Measurements from ENCODE around the gene SERPINE3.

The SERPINE3 gene

DNA sequence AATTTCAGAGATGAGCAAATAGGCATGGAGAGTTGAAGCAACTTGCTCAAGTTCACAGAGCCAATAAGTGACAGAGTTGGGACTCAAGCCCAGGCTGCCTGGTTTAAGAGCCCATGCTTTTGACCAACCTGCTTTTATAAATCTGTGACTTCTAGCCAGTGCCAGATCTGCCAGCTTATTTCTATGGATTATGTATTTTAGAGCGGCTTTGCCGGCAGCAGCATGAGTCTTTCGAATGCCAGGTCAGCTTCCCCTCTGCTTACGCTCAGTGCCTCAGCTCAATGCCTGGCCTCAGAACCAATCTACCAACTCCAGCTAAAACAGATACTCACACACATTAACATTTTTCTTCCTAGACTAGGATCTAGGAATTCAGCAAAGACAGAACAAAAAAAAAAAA lies 2.3 kb downstream of the SERPINE3 start:
- TF ChIP-seq CSDC2 (CRISPR knock-in tag; IDR thresholded peaks at IDR 0.05) (no peak), ESRRG (CRISPR knock-in tag; IDR thresholded peaks at IDR 0.05) (no peak), GLIS3 (CRISPR knock-in tag; IDR thresholded peaks at IDR 0.05) (no peak), CREB5 (CRISPR knock-in tag; IDR thresholded peaks at IDR 0.05; ENCODE audit: low read depth) (no peak), ZC3H10 (CRISPR knock-in tag; IDR thresholded peaks at IDR 0.05) (no peak), BACH2 (CRISPR knock-in tag; IDR thresholded peaks at IDR 0.05; ENCODE audit: borderline replicate concordance) (no peak), ZNF70 (CRISPR knock-in tag; IDR thresholded peaks at IDR 0.05) (no peak), ZNF8 (CRISPR knock-in tag; IDR thresholded peaks at IDR 0.05) (no peak), ISL1 (CRISPR knock-in tag; IDR thresholded peaks at IDR 0.05) (no peak), TCF4 (CRISPR knock-in tag; IDR thresholded peaks at IDR 0.05; ENCODE audit: borderline replicate concordance) (no peak), PPARA (CRISPR knock-in tag; IDR thresholded peaks at IDR 0.05; ENCODE audit: borderline replicate concordance) (no peak)
- TF ChIP-seq, protein P1, sequence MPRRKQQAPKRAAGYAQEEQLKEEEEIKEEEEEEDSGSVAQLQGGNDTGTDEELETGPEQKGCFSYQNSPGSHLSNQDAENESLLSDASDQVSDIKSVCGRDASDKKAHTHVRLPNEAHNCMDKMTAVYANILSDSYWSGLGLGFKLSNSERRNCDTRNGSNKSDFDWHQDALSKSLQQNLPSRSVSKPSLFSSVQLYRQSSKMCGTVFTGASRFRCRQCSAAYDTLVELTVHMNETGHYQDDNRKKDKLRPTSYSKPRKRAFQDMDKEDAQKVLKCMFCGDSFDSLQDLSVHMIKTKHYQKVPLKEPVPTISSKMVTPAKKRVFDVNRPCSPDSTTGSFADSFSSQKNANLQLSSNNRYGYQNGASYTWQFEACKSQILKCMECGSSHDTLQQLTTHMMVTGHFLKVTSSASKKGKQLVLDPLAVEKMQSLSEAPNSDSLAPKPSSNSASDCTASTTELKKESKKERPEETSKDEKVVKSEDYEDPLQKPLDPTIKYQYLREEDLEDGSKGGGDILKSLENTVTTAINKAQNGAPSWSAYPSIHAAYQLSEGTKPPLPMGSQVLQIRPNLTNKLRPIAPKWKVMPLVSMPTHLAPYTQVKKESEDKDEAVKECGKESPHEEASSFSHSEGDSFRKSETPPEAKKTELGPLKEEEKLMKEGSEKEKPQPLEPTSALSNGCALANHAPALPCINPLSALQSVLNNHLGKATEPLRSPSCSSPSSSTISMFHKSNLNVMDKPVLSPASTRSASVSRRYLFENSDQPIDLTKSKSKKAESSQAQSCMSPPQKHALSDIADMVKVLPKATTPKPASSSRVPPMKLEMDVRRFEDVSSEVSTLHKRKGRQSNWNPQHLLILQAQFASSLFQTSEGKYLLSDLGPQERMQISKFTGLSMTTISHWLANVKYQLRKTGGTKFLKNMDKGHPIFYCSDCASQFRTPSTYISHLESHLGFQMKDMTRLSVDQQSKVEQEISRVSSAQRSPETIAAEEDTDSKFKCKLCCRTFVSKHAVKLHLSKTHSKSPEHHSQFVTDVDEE (CRISPR knock-in tag; IDR thresholded peaks at IDR 0.05), result no peak
- TF ChIP-seq, protein P2, sequence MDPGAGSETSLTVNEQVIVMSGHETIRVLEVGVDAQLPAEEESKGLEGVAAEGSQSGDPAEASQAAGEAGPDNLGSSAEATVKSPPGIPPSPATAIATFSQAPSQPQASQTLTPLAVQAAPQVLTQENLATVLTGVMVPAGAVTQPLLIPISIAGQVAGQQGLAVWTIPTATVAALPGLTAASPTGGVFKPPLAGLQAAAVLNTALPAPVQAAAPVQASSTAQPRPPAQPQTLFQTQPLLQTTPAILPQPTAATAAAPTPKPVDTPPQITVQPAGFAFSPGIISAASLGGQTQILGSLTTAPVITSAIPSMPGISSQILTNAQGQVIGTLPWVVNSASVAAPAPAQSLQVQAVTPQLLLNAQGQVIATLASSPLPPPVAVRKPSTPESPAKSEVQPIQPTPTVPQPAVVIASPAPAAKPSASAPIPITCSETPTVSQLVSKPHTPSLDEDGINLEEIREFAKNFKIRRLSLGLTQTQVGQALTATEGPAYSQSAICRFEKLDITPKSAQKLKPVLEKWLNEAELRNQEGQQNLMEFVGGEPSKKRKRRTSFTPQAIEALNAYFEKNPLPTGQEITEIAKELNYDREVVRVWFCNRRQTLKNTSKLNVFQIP (CRISPR knock-in tag; IDR thresholded peaks at IDR 0.05; ENCODE audit: borderline replicate concordance, low read depth), result no peak
- ATAC-seq, result no peak

DNA sequence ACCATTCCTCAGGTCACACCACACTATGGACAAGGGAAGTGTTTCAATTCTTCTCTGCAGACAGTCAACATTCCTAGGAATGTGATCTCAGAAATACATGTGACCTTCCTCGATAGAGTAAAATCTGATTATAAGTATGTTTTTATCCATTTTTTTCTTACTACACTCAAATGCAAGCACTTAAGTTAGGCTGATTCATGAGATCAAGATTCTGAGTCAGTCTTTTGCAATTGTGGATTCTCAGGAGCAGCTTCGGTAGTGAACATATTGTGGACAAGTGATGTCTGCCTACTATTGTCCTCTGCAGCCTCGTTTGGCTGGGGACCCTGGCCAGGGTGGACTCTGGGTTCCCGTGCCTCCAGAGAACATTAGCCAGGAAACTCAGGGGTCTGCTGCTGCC lies 3.2 kb downstream of the SERPINE3 start:
- ATAC-seq, result peak; percentile 65
- TF ChIP-seq, protein P2 (CRISPR knock-in tag; IDR thresholded peaks at IDR 0.05; ENCODE audit: borderline replicate concordance, low read depth), result no peak
- TF ChIP-seq ISL1 (CRISPR knock-in tag; IDR thresholded peaks at IDR 0.05) (peak; percentile 76), CSDC2 (CRISPR knock-in tag; IDR thresholded peaks at IDR 0.05) (no peak)
- TF ChIP-seq, protein P3, sequence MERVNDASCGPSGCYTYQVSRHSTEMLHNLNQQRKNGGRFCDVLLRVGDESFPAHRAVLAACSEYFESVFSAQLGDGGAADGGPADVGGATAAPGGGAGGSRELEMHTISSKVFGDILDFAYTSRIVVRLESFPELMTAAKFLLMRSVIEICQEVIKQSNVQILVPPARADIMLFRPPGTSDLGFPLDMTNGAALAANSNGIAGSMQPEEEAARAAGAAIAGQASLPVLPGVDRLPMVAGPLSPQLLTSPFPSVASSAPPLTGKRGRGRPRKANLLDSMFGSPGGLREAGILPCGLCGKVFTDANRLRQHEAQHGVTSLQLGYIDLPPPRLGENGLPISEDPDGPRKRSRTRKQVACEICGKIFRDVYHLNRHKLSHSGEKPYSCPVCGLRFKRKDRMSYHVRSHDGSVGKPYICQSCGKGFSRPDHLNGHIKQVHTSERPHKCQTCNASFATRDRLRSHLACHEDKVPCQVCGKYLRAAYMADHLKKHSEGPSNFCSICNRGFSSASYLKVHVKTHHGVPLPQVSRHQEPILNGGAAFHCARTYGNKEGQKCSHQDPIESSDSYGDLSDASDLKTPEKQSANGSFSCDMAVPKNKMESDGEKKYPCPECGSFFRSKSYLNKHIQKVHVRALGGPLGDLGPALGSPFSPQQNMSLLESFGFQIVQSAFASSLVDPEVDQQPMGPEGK (CRISPR knock-in tag; IDR thresholded peaks at IDR 0.05; ENCODE audit: borderline replicate concordance), result no peak

GRCh38 chr13:51343475-51343874 lies 4.0 kb downstream of the SERPINE3 start:
- ATAC-seq, result no peak
- no peak for TF ChIP-seq ZNF70 (CRISPR knock-in tag; IDR thresholded peaks at IDR 0.05)

GRCh38 chr13:51346397-51346796 lies 6.9 kb downstream of the SERPINE3 start:
- ATAC-seq, result no peak
- TF ChIP-seq ZNF70 (CRISPR knock-in tag; IDR thresholded peaks at IDR 0.05), result no peak

DNA sequence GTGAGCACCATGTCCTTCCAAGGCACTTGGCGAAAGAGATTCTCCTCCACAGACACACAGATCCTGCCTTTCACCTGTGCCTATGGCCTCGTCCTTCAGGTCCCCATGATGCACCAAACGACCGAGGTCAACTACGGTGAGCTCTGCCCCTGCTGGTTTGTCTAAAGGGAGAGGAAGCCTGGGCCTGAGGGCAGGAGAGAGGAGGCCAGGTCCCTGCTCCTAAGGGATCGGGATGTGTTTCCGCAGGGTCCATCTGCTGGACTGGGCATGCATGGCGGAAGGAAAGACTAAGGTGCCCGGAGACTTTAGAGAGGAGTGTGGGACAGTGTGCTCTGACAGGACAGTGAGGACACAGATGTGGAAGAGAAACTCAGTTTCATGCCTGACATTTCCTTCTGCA lies 7.6 kb downstream of the SERPINE3 start:
- no peak for ATAC-seq

More for the DNA sequence above, 7.6 kb downstream of the SERPINE3 start:
- TF ChIP-seq TCF4 (CRISPR knock-in tag; IDR thresholded peaks at IDR 0.05; ENCODE audit: borderline replicate concordance) (no peak), CREB5 (CRISPR knock-in tag; IDR thresholded peaks at IDR 0.05; ENCODE audit: low read depth) (no peak), ZFP30 (CRISPR knock-in tag; IDR thresholded peaks at IDR 0.05) (no peak)
- TF ChIP-seq, protein P2 (CRISPR knock-in tag; IDR thresholded peaks at IDR 0.05; ENCODE audit: borderline replicate concordance, low read depth), result no peak

Data from SK-N-SH treated with all-trans-retinoic acid at 6 μM for 48 hours (cell line).